ENCODE results near the gene GOLGA6D.
"Not testable (repeated sequence)": the region's sequence is repeated elsewhere in the genome, so short reads cannot be mapped to it uniquely, and the experiment has no call there.

DNA sequence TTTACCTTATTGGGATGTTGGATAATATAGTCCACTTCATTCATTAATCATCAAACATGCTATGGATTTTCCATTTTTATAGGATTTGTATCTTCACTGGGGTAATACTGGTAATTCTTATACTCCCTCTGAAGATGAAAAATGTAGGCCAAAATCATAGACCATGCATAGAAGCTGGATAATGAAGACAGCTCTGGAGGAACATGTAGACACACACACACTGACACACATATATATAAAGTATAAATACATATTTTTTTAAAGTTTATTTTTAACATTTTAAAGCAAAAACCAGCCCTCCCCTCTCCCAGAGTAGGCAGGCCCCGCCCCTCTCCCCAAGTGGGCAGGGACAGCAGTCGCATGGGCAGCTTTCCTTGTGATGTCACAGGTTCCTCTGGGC is 24.6 kb upstream of the GOLGA6D start, which contains the start of gene GOLGA6C:
- TF ChIP-seq MAX (IDR thresholded peaks at IDR 0.05; ENCODE audit: insufficient read depth, insufficient read length); CTCF (IDR thresholded peaks at IDR 0.05; ENCODE audit: extremely low read depth in 1 of 2, insufficient read depth in 1 of 2, low read depth in 1 of 2, low read length in 2 of 2); EZH2 (IDR thresholded peaks at IDR 0.05; ENCODE audit: borderline replicate concordance, low read depth, low read length, severe bottlenecking); POLR2A (IDR thresholded peaks at IDR 0.05; ENCODE audit: low read depth, low read length); POLR2AphosphoS5 (IDR thresholded peaks at IDR 0.05; ENCODE audit: insufficient read depth, low read depth, low read length): not testable (repeated sequence)

Measured in endothelial cell of umbilical vein (primary cell).